ENCODE results near the gene SPEM3.

DNA sequence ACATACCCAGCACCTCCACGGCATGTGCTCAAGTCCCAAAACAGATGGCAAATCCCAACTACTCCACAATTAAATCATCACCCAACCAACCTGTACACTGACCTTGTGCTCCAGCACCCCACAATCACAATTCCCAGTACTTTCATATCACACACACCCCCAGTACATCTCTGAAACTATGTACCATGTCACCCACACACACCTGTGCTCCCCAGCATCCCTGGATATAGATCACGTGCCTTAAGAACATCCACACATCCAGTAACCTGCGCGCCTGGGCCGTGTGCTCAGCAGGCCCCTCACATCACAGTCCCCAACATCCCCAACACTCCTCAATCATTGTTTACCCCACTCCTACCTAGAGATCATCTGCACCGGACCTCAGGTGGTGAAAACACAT, 18.9 kb upstream of the SPEM3 start:
- TF ChIP-seq, protein P1, sequence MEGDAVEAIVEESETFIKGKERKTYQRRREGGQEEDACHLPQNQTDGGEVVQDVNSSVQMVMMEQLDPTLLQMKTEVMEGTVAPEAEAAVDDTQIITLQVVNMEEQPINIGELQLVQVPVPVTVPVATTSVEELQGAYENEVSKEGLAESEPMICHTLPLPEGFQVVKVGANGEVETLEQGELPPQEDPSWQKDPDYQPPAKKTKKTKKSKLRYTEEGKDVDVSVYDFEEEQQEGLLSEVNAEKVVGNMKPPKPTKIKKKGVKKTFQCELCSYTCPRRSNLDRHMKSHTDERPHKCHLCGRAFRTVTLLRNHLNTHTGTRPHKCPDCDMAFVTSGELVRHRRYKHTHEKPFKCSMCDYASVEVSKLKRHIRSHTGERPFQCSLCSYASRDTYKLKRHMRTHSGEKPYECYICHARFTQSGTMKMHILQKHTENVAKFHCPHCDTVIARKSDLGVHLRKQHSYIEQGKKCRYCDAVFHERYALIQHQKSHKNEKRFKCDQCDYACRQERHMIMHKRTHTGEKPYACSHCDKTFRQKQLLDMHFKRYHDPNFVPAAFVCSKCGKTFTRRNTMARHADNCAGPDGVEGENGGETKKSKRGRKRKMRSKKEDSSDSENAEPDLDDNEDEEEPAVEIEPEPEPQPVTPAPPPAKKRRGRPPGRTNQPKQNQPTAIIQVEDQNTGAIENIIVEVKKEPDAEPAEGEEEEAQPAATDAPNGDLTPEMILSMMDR (IDR thresholded peaks at IDR 0.05) = no peak
- TF ChIP-seq EZH2phosphoT487 (IDR thresholded peaks at IDR 0.05) = no peak
